Stimulated activated CD8-positive, alpha-beta memory T cell treated with anti-CD3 and anti-CD28 coated beads, Interleukin-15, amount 100 ng/mL, for 1 hour (primary cell): ENCODE measurements around the gene C8B.

Source experiments
- DNase-seq: peaks from one replicate; pipeline ENCODE4 v3.0.0-alpha.2; 2020; ENCODE audit warnings: low read depth

The C8B gene

DNA sequence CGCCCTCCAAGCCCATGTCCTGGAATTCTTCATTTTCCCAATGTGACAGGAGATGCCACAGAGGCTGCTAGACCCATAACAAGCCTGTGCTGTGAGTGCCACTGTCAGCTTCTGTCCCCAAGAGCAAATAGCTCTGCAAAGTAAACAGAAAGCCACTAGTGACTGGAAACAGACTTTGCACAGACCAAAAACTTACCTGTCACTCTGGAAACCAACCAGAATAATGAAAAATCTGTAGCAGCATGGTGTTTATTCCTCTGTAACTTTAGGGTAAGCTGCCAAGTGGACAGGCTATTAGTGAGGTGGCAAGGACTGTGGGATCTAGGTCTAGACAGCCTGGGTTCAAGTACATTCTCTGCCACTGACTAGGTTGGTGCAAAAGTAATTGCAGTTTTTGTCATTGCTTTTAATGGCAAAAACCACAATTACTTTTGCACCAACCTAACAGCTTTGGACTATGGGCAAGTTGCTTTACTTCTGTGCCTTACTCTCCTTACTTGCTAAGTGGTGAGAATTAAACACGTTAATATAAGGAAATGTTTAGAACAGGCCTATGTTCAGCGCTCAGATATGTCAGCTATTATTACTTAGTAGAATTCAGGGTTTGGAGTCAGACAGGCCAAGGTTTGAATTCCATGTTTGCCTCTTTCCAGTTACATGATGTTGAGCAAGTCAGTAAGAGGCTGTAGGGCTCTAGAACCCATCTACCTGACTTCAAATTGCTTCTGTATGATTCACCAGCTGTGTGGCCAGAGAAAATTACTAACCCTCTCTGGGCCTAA lies at the start of gene C8B:
Gene C8B, minus strand, starts transcription at position 100 of the 782 bp plus-strand sequence. Its CDS starts 67 bp downstream, at position 33.
- DNase-seq = no peak

- DNase-seq = no peak
Observed at GRCh38 chr1:57015071-57015470, 49.3 kb upstream of the C8B start.

- no peak for DNase-seq
Observed at GRCh38 chr1:57013522-57013921, 47.7 kb upstream of the C8B start.

- DNase-seq = no peak
Observed at GRCh38 chr1:57012315-57012714, 46.5 kb upstream of the C8B start.

DNA sequence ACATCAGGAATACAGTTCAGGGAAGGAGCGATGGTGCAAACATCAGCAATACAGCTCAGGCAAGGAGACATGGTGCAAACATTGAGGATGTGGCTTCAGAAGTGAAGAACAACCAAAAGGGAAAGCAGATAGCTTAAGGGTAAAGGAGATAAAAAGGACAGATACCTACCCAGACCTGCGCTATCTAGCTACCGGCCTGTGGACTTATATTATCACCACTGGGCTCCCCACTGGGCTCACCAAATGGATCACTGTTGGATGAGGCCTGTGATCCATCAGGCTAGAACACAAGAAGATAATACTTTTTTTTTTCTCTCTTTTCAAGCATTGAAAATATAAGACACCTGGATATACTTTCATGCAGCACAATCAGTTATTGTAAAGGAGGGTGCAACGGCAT lies 44.7 kb upstream of the C8B start:
- DNase-seq = no peak

GRCh38 chr1:57007948-57008347 lies 42.1 kb upstream of the C8B start:
- no peak for DNase-seq

GRCh38 chr1:57007472-57007871 lies 41.7 kb upstream of the C8B start:
- no peak for DNase-seq

DNA sequence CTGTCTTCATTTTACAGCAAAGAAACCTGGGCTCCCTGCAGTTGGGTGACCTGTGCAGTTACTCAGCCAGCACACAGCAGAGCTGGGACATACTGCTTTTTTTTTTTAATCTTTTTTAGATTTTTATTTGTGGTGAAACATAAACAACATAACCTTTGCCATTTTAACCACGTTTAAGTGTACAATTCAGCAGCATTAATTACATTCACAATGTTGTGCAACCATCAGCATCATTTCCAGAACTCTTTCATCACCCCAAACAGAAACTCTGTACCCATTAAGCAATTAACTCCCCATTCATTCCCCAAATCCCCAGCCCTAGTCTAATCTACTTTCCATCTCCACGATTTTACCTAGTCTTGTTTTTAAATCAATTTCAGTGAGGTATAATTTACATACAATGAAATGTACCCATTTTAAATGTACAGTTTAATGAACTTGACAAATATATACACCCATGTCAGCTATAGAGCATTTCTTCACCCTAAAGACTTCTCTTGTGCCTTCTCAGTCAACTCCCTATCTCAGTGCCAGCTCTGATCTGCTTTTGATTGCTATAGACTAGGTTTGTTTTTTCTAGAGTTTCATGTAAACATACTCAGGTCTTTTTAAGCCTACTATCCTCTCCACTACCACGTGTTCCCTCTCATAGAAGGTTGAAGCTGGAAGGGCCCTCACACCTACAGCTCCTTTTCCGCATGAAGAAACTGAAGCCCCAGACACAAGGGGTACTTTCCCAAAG lies 37.8 kb upstream of the C8B start:
- no peak for DNase-seq

GRCh38 chr1:56995414-56996100 lies 29.7 kb upstream of the C8B start:
- DNase-seq = no peak

DNA sequence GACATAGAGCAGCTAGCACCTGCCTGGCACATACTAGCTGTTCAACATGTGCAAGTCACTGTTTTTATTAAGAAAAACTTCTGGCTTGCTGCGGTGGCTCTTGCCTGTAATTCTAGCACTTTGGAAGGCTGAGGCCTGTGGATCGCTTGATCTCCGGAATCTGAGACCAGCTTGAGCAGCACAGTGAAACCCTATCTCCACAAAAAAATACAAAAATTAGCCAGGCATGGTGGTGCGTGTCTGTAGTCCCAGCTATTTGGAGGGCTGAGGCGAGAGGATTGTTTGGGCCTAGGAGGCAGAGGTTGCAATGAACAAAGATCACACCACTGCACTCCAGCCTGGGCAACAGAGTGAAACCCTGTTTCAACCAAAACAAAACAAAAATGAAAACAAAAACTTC lies 27.7 kb upstream of the C8B start:
- no peak for DNase-seq

GRCh38 chr1:56992318-56993125 lies 26.7 kb upstream of the C8B start:
- DNase-seq = no peak

DNA sequence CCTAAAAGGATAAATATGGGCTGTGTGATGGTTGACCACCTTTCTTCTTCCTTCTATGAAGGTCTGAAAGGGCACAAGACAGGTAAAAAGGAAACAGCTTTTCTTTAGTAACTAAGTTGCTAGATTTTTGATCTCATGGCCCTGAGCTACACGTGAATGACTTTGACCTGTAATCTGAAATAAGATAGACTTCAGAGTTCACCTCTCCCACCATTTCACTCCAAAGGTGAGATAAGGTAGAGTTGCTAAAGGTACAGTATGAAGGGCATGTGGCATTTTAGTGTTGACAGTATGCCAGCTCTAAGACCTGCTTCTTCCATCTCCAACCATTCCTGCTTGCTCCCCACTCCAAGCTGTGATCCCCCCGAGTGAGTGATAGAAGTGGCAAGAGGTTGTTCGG lies 25.8 kb upstream of the C8B start:
- DNase-seq = no peak

- no peak for DNase-seq
Observed at GRCh38 chr1:56986397-56986796, 20.6 kb upstream of the C8B start.

- DNase-seq = no peak
Observed at GRCh38 chr1:56985857-56986256, 20.0 kb upstream of the C8B start.

GRCh38 chr1:56983484-56983883 lies 17.7 kb upstream of the C8B start:
- DNase-seq = no peak

GRCh38 chr1:56979986-56980755 lies 14.4 kb upstream of the C8B start:
- no peak for DNase-seq

DNA sequence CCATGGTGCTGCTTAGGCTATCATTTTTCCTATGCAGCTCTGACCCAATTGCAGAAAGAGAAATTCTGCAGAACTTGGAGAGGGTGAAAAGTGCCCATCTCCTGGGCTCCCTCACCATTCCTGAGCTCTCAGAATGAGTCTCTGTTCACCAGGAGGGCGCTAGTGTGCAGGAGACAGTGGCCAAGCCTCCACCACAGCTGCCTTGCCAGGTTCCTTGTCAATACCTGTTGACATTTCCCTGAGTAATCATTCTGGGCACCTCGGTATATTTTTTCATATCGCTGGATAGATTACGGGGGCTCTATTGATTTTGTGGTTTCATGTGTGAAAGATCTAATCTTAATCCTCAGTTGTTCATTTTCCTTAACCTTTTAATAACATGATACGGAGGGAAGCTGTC lies 13.0 kb upstream of the C8B start:
- DNase-seq = no peak

- DNase-seq = no peak
Observed at GRCh38 chr1:56977910-56978309, 12.1 kb upstream of the C8B start.

- DNase-seq = no peak
Observed at GRCh38 chr1:56975446-56975845, 9.6 kb upstream of the C8B start.

- DNase-seq = no peak
Observed at GRCh38 chr1:56973923-56974742, 8.3 kb upstream of the C8B start.
